HepG2 (cell line): ENCODE results near the gene MSRB3.

Experiments used
- CHD2 ChIP-seq: IDR thresholded peaks from 2 replicates; pipeline ENCODE4 v1.6.1; 2011; ENCODE audit warnings: low read depth, low read length, improper control_type of control experiment
- LCORL ChIP-seq, 2 experiments: fragments of 450-650 bp in 1 of 2; sonication (generic) in 1 of 2; formaldehyde crosslinking in 1 of 2; IDR thresholded peaks; 2 replicates each; pipeline versions ENCODE4 v1.5.0 to v1.6.1; 2017 to 2020; ENCODE audit warnings: antibody characterized with exemption in 1 of 2, missing genetic modification reagents in 1 of 2
- TCF7 ChIP-seq: sonication (generic); IDR thresholded peaks from 2 replicates; pipeline ENCODE4 v1.6.1; 2016; ENCODE audit warnings: antibody characterized with exemption, low read depth
- ZNF251 ChIP-seq: sonication (generic); formaldehyde crosslinking; IDR thresholded peaks from 2 replicates; pipeline ENCODE4 v1.9.0; 2021; ENCODE audit warnings: mild to moderate bottlenecking, missing genetic modification reagents

DNA sequence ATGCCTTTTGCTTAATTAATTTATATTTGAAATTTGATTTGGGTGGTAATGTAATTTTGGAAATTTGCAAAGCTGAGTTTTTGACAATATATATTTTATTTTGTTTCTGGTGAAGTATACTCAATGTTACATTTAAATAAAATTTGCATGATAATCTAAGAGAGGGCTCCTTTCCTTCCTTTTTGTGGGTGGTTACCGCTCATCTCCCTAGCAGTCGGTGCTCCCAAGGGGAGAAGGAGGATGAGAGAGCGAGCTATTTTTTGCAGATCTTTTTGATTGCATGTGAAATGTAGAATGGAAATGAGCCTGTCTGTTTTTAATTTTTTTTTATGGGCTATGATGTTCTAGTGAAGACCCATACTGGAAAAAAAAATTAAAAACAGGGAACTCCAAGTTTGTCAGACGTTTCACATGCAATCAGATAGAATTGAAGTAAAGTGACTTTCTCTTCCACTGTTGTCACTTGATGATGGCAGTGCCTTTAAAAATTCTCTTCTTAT is 39.8 kb downstream of the MSRB3 start:
- no peak for TF ChIP-seq TCF7
- TF ChIP-seq LCORL (IDR thresholded peaks at IDR 0.05): no peak
- no peak for TF ChIP-seq LCORL (CRISPR knock-in tag; IDR thresholded peaks at IDR 0.05)
- TF ChIP-seq ZNF251 (CRISPR knock-in tag): no peak
- no peak for TF ChIP-seq CHD2
